ENCODE measurements around the gene ADGRB2.
A peak's percentile ranks its signal among the peaks of the same experiment; 100 is the strongest.

- TF ChIP-seq CTCF (IDR thresholded peaks at IDR 0.05) (peak; percentile 70 to 89 (median 88)), POLR2A (IDR thresholded peaks at IDR 0.05) (peak; percentile 67)
Observed at GRCh38 chr1:31715087-31715872, 48.9 kb downstream of the ADGRB2 start.
